ENCODE data around the gene MKRN1.
"Not testable (repeated sequence)": the region's sequence is repeated elsewhere in the genome, so short reads cannot be mapped to it uniquely, and the experiment has no call there.

Gene MKRN1

GRCh38 chr7:140433396-140433795 lies 45.9 kb downstream of the MKRN1 start:
- no peak for DNase-seq

- DNase-seq = no peak
Measured at GRCh38 chr7:140426130-140426529, 53.2 kb downstream of the MKRN1 start.

GRCh38 chr7:140425718-140426117 lies 53.6 kb downstream of the MKRN1 start:
- no peak for DNase-seq

GRCh38 chr7:140423501-140423900 lies 55.8 kb downstream of the MKRN1 start:
- DNase-seq = no peak

GRCh38 chr7:140421521-140421920 lies 57.8 kb downstream of the MKRN1 start:
- DNase-seq = no peak

GRCh38 chr7:140418653-140419052 lies 60.7 kb downstream of the MKRN1 start:
- DNase-seq = no peak

GRCh38 chr7:140418156-140418472 lies 61.2 kb downstream of the MKRN1 start:
- peak; percentile 22 for DNase-seq

GRCh38 chr7:140417456-140418155 lies 61.7 kb downstream of the MKRN1 start:
- no peak for DNase-seq

- DNase-seq = no peak
Measured at GRCh38 chr7:140416560-140416959, 62.7 kb downstream of the MKRN1 start.

GRCh38 chr7:140415816-140416215 lies 63.5 kb downstream of the MKRN1 start:
- not testable (repeated sequence) for DNase-seq

- DNase-seq = no peak
Measured at GRCh38 chr7:140415361-140415760, 63.9 kb downstream of the MKRN1 start.

- no peak for DNase-seq
Measured at GRCh38 chr7:140404565-140405065, 74.7 kb downstream of the MKRN1 start.

GRCh38 chr7:140403878-140404564 lies 75.3 kb downstream of the MKRN1 start, which contains the start of gene RAB19:
TSS of gene RAB19 (plus strand) at chr7:140404058. CDS start at chr7:140407647, 3,589 bp downstream.
- no peak for DNase-seq
